Astrocyte (in vitro differentiated cells and primary cell): ENCODE data around the gene BTBD6. TPM values are rescaled to one million over a fixed set of nuclear protein-coding genes. Genes with fewer than 3 reads are reported as not detected.
"Not testable (repeated sequence)": the region's sequence is repeated elsewhere in the genome, so short reads cannot be mapped to it uniquely, and the experiment has no call there.

Experiments used
- DNase-seq: peaks from one replicate; pipeline ENCODE4 v3.0.0-alpha.2; 2010; ENCODE audit warnings: low read depth
- FAIRE-seq: peaks from 2 replicates; lab custom pipeline; 2011; peaks lifted over from hg19 to GRCh38; lab: Jason Lieb, UNC
- H2AFZ ChIP-seq: 2 replicates; pipeline ENCODE4 v1.6.0; 2012; ENCODE audit warnings: low read depth, low read length, inconsistent platforms
- H3K27ac ChIP-seq: 2 replicates; pipeline ENCODE4 v1.5.1; 2011; ENCODE audit warnings: low read depth, low read length, inconsistent platforms
- H3K27me3 ChIP-seq: 2 replicates; pipeline ENCODE4 v1.6.0; 2011; ENCODE audit warnings: low read length, inconsistent platforms; ENCODE audit not compliant: insufficient read depth
- H3K36me3 ChIP-seq: 2 replicates; pipeline ENCODE4 v1.5.1; 2011; ENCODE audit warnings: low read length, inconsistent platforms; ENCODE audit not compliant: insufficient read depth
- H3K4me1 ChIP-seq: 2 replicates; pipeline ENCODE4 v1.5.1; 2011; ENCODE audit warnings: low read length, inconsistent platforms; ENCODE audit not compliant: insufficient read depth
- H3K4me2 ChIP-seq: 2 replicates; pipeline ENCODE4 v1.6.0; 2012; ENCODE audit warnings: low read length, inconsistent platforms
- H3K4me3 ChIP-seq: 2 replicates; pipeline ENCODE4 v1.5.1; 2011; ENCODE audit warnings: low read depth, mild to moderate bottlenecking, low read length, inconsistent platforms; ENCODE audit not compliant: insufficient read depth
- H3K79me2 ChIP-seq: 2 replicates; pipeline ENCODE4 v1.6.0; 2012; ENCODE audit warnings: mild to moderate bottlenecking, low read length, inconsistent platforms; ENCODE audit not compliant: insufficient read depth
- H3K9ac ChIP-seq: 2 replicates; pipeline ENCODE4 v1.6.0; 2012; ENCODE audit warnings: mild to moderate bottlenecking, low read length, inconsistent platforms
- H3K9me3 ChIP-seq: 2 replicates; pipeline ENCODE4 v1.5.1; 2012; ENCODE audit warnings: low read depth, mild to moderate bottlenecking, low read length, inconsistent platforms; ENCODE audit not compliant: insufficient read depth
- H4K20me1 ChIP-seq: 2 replicates; pipeline ENCODE4 v1.6.0; 2012; ENCODE audit warnings: low read length, inconsistent platforms; ENCODE audit not compliant: insufficient read depth
- H3K27ac Mint-ChIP-seq: one replicate; pipeline ENCODE4 v1.8.0; 2021; ENCODE audit warnings: mild to moderate bottlenecking, mixed read lengths; ENCODE audit not compliant: unreplicated experiment
- H3K27me3 Mint-ChIP-seq: one replicate; pipeline ENCODE4 v1.8.0; 2021; ENCODE audit warnings: low read depth, mixed read lengths; ENCODE audit not compliant: unreplicated experiment
- H3K36me3 Mint-ChIP-seq: one replicate; pipeline ENCODE4 v1.8.0; 2021; ENCODE audit warnings: low read depth, mixed read lengths; ENCODE audit not compliant: unreplicated experiment
- H3K4me1 Mint-ChIP-seq: one replicate; pipeline ENCODE4 v1.8.0; 2021; ENCODE audit warnings: low read depth, mixed read lengths; ENCODE audit not compliant: unreplicated experiment
- H3K4me3 Mint-ChIP-seq: one replicate; pipeline ENCODE4 v1.8.0; 2021; ENCODE audit warnings: mild to moderate bottlenecking, moderate library complexity, mixed read lengths; ENCODE audit not compliant: unreplicated experiment
- H3K9me3 Mint-ChIP-seq: one replicate; pipeline ENCODE4 v1.8.0; 2021; ENCODE audit warnings: mild to moderate bottlenecking, mixed read lengths; ENCODE audit not compliant: unreplicated experiment
- CTCF ChIP-seq: IDR thresholded peaks from 2 replicates; pipeline ENCODE4 v1.5.1; 2011; ENCODE audit warnings: low read depth, mild to moderate bottlenecking, inconsistent platforms, low read length, moderate library complexity; ENCODE audit not compliant: insufficient read depth
- EZH2 ChIP-seq: IDR thresholded peaks from 2 replicates; pipeline ENCODE4 v1.6.1; 2012; ENCODE audit warnings: mild to moderate bottlenecking, low read length, inconsistent platforms; ENCODE audit not compliant: insufficient read depth
- total RNA-seq: library from RNA; stranded (reverse); gene quantifications from 2 replicates; pipeline ENCODE4 v1.2.1, GENCODE V29; 2021

BTBD6 gene
- total RNA-seq, 1 donor from 2014 or later = 25.1 TPM

- Mint-ChIP-seq H3K9me3 (no peaks in the 10 kb centered on the region), H3K27me3 (no peaks in the 10 kb centered on the region), H3K4me1 (peaks cover 2% of the 10 kb centered on the region), H3K27ac (no peak overlapping the region), H3K4me3 (no peak overlapping the region), H3K36me3 (peaks cover 5% of the 10 kb centered on the region)
- TF ChIP-seq CTCF (no peak), EZH2 (no peak)
- no peaks in the 10 kb centered on the region for H3K9me3 ChIP-seq
- H3K4me3 ChIP-seq = no peak overlapping the region
- no peak overlapping the region for H3K4me2 ChIP-seq
- no peaks in the 10 kb centered on the region for H3K36me3 ChIP-seq
- FAIRE-seq (no peak), DNase-seq (no peak)
- H3K27me3 ChIP-seq = no peaks in the 10 kb centered on the region
- peaks cover 74% of the 10 kb centered on the region for H4K20me1 ChIP-seq
- H3K4me1 ChIP-seq = no peaks in the 10 kb centered on the region
- no peak overlapping the region for H3K27ac ChIP-seq
- H2AFZ ChIP-seq = no peak overlapping the region
- H3K79me2 ChIP-seq = peaks cover 44% of the 10 kb centered on the region
- no peak overlapping the region for H3K9ac ChIP-seq
Measured at GRCh38 chr14:105286759-105287144, 38.4 kb downstream of the BTBD6 start.

- FAIRE-seq = no peak
- TF ChIP-seq CTCF (no peak), EZH2 (no peak)
- H3K9ac ChIP-seq = no peak overlapping the region
- Mint-ChIP-seq H3K27me3 (no peaks in the 10 kb centered on the region), H3K4me1 (no peaks in the 10 kb centered on the region), H3K4me3 (no peak overlapping the region), H3K36me3 (peaks cover 2% of the 10 kb centered on the region), H3K9me3 (no peaks in the 10 kb centered on the region), H3K27ac (no peak overlapping the region)
- peaks cover 75% of the 10 kb centered on the region for H4K20me1 ChIP-seq
- no peaks in the 10 kb centered on the region for H3K4me1 ChIP-seq
- peaks cover 45% of the 10 kb centered on the region for H3K79me2 ChIP-seq
- no peak for DNase-seq
- no peak overlapping the region for H3K4me3 ChIP-seq
- no peak overlapping the region for H3K27ac ChIP-seq
- H3K36me3 ChIP-seq = no peaks in the 10 kb centered on the region
- no peak overlapping the region for H3K4me2 ChIP-seq
- H2AFZ ChIP-seq = no peak overlapping the region
- no peaks in the 10 kb centered on the region for H3K27me3 ChIP-seq
- no peaks in the 10 kb centered on the region for H3K9me3 ChIP-seq
Measured at GRCh38 chr14:105287249-105288102, 39.1 kb downstream of the BTBD6 start.

GRCh38 chr14:105288936-105289335, 40.6 kb downstream of the BTBD6 start:
- H3K4me3 Mint-ChIP-seq, H2AFZ ChIP-seq, H3K4me3 ChIP-seq, H3K4me1 Mint-ChIP-seq, H3K9me3 Mint-ChIP-seq, H3K27me3 ChIP-seq, H3K36me3 Mint-ChIP-seq, H3K4me1 ChIP-seq, H3K36me3 ChIP-seq, H3K9me3 ChIP-seq, H3K27me3 Mint-ChIP-seq, H3K9ac ChIP-seq, H3K4me2 ChIP-seq, FAIRE-seq, H3K27ac Mint-ChIP-seq, H3K27ac ChIP-seq, DNase-seq: not testable (repeated sequence)
- H3K79me2 ChIP-seq = peaks cover 52% of the 10 kb centered on the region
- peaks cover 79% of the 10 kb centered on the region for H4K20me1 ChIP-seq
